ENCODE results near the gene RAB25. TPM values are rescaled to one million over a fixed set of nuclear protein-coding genes. Genes with fewer than 3 reads are reported as not detected.

RAB25 gene
- total RNA-seq, 1 donor from 2014 or later, result 58.0 TPM

- no peak for TF ChIP-seq CTCF (IDR thresholded peaks at IDR 0.05)
- intact Hi-C loops (cut with DNase I), result no loop called here
- Histone ChIP-seq H3K27ac (no peak overlapping the region), H3K4me1 (peaks cover 19% of the 10 kb centered on the region), H3K27me3 (ENCODE audit: low read depth) (no peaks in the 10 kb centered on the region), H3K4me3 (no peak overlapping the region), H3K9me3 (no peaks in the 10 kb centered on the region), H3K36me3 (peaks cover 8% of the 10 kb centered on the region)
- DNase-seq (no peak), ATAC-seq (no peak)
Observed at GRCh38 chr1:156073740-156074139, 12.8 kb downstream of the RAB25 start.

GRCh38 chr1:156074661-156075060, 13.7 kb downstream of the RAB25 start:
- intact Hi-C loops (cut with DNase I), result no loop called here
- no peaks in the 10 kb centered on the region for H3K27me3 ChIP-seq (ENCODE audit: low read depth)
- DNase-seq (no peak), ATAC-seq (no peak)
- no peak overlapping the region for H3K4me3 ChIP-seq
- H3K4me1 ChIP-seq, result peaks cover 19% of the 10 kb centered on the region
- no peak for TF ChIP-seq CTCF (IDR thresholded peaks at IDR 0.05)
- H3K27ac ChIP-seq, result no peak overlapping the region
- peaks cover 5% of the 10 kb centered on the region for H3K36me3 ChIP-seq
- no peaks in the 10 kb centered on the region for H3K9me3 ChIP-seq

GRCh38 chr1:156075162-156075561, 14.2 kb downstream of the RAB25 start:
- Histone ChIP-seq H3K36me3 (no peaks in the 10 kb centered on the region), H3K4me1 (peaks cover 19% of the 10 kb centered on the region), H3K27me3 (ENCODE audit: low read depth) (no peaks in the 10 kb centered on the region), H3K9me3 (no peaks in the 10 kb centered on the region), H3K4me3 (no peak overlapping the region), H3K27ac (no peak overlapping the region)
- TF ChIP-seq CTCF (IDR thresholded peaks at IDR 0.05), result no peak
- intact Hi-C loops (cut with DNase I), result no loop called here
- ATAC-seq (no peak), DNase-seq (no peak)

GRCh38 chr1:156075775-156076204, 14.8 kb downstream of the RAB25 start:
- DNase-seq, result no peak
- no peak for TF ChIP-seq CTCF (IDR thresholded peaks at IDR 0.05)
- Histone ChIP-seq H3K4me1 (peaks cover 19% of the 10 kb centered on the region), H3K4me3 (peak overlapping the region; percentile 58), H3K27me3 (ENCODE audit: low read depth) (no peaks in the 10 kb centered on the region), H3K9me3 (no peaks in the 10 kb centered on the region), H3K36me3 (no peaks in the 10 kb centered on the region), H3K27ac (peak overlapping the region; percentile 75)
- no peak for ATAC-seq
- intact Hi-C loops (cut with DNase I), result no loop called here

- Histone ChIP-seq H3K4me3 (peak overlapping the region; percentile 58), H3K27me3 (ENCODE audit: low read depth) (no peaks in the 10 kb centered on the region), H3K9me3 (no peaks in the 10 kb centered on the region), H3K36me3 (no peaks in the 10 kb centered on the region), H3K4me1 (peaks cover 23% of the 10 kb centered on the region), H3K27ac (peak overlapping the region; percentile 75)
- ATAC-seq (peak; percentile 69 to 74), DNase-seq (peak; percentile 64)
- no peak for TF ChIP-seq CTCF (IDR thresholded peaks at IDR 0.05)
- intact Hi-C loops (cut with DNase I), result no loop called here
Observed at GRCh38 chr1:156076609-156077429, 15.9 kb downstream of the RAB25 start.

All from lower lobe of right lung (tissue), 2 donors.